ENCODE results near the gene NRN1.

Gene NRN1

DNA sequence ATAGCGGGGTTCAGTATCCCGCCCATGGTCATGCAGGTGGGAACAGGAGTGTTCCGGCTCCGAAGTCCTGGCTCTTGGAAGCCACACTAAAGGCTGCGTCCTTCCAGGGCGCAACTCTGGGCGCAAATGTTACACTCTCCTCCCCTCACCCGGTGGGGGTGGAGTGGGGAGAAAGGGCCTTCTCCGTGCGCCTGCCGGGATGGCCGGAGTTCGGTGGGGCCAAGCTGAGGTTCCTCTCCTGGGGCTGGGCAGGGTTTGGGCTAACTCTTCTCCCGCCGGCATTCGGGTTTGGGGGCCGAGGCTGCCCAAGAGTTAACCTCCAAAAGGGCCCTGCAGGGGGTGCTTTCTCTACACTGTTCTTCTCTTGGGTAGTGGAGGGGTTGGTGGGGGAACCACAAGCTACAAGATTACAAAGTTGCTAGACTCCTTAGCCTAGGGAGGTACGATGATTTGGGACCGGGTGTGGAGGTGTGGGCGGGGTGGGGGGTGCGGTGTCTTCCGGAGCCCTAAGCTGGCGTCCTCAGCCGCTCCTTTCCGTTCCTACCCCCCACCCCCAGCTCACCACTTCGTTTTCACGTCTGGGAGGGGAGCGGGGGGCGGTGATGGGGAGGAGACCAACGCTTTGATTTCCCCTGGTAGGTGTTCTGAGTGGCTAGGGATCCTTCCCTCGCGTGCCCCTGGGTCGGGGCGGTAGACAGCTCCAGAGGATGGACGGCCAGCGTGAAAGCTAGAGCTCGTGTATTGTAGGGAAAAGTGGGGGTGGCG is 12.3 kb downstream of the NRN1 start:
- Histone ChIP-seq H3K4me1 (ENCODE audit: control insufficient read depth in 1 of 2, insufficient read depth in 2 of 2, low read length in 2 of 2) (peaks cover 4 to 23% of the 10 kb centered on the region in 2 donors), H3K4me3 (ENCODE audit: low read depth in 1 of 2, low read length in 2 of 2) (no peak overlapping the region), H3K27me3 (ENCODE audit: low read depth, low read length) (peaks cover 60% of the 10 kb centered on the region), H3K9me3 (ENCODE audit: control insufficient read depth in 1 of 2, low read length in 2 of 2) (no peaks in the 10 kb centered on the region), H3K27ac (ENCODE audit: low read length) (no peak overlapping the region), H3K36me3 (ENCODE audit: control insufficient read depth in 1 of 2, insufficient read depth in 2 of 2, low read length in 2 of 2) (no peaks in the 10 kb centered on the region)

DNA sequence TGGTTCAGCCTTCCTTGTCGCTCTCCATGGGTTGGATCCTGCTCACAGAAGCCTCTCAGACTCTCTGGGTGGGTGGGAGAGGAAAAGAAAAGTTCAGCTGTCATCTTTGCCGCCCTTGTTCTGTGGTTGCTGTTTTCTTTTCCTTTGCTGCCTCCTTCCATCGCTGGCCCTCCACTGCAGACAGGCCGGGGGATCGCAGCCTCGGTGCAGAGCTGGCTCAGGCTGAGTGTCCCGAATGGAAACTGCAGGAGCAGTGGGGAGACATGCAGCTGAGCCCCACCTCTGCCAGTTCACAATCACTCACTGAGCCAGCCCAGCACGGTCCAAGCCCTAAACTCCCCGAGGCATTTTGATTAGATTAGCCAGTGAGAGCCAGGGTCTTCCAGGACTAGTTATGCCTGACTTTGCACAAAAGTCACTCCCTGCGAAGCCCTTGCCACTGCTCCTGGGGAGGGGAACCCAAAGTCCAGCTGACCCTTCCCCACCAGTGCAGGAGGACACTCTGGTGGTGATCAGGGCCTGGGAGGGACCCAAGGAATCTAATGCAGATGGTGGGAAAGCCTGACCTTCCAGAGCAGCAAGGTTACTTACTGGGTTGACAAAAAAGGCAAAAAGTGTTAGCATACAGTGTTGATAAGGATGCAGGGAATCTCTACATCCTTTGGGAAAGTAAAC is 14.0 kb downstream of the NRN1 start:
- Histone ChIP-seq H3K9me3 (ENCODE audit: control insufficient read depth in 1 of 2, low read length in 2 of 2) (no peaks in the 10 kb centered on the region), H3K4me1 (ENCODE audit: control insufficient read depth in 1 of 2, insufficient read depth in 2 of 2, low read length in 2 of 2) (peaks cover 4 to 14% of the 10 kb centered on the region in 2 donors), H3K27me3 (ENCODE audit: low read depth, low read length) (peaks cover 45% of the 10 kb centered on the region), H3K36me3 (ENCODE audit: control insufficient read depth in 1 of 2, insufficient read depth in 2 of 2, low read length in 2 of 2) (no peaks in the 10 kb centered on the region), H3K27ac (ENCODE audit: low read length) (no peak overlapping the region), H3K4me3 (ENCODE audit: low read depth in 1 of 2, low read length in 2 of 2) (no peak overlapping the region)

DNA sequence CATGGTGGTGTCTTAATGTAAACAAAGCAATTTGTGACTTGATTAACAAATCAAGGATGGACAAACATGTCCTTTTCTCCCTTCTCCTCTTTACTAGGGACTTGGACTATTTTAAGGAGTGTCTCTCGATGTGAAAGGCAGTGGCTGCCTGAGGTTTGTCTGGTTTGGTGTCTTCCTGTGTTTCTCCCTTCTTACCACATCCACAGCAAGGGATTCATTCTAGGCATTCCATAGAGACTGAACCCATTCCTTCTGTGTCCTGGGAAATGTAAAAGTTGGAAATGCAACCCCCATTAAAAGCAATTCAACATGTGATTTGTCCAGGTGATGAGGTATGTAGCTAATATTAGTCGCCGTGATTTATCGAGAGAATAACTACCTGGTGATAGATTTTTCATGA is 15.9 kb downstream of the NRN1 start:
- peaks cover 26% of the 10 kb centered on the region for H3K27me3 ChIP-seq (ENCODE audit: low read depth, low read length)

DNA sequence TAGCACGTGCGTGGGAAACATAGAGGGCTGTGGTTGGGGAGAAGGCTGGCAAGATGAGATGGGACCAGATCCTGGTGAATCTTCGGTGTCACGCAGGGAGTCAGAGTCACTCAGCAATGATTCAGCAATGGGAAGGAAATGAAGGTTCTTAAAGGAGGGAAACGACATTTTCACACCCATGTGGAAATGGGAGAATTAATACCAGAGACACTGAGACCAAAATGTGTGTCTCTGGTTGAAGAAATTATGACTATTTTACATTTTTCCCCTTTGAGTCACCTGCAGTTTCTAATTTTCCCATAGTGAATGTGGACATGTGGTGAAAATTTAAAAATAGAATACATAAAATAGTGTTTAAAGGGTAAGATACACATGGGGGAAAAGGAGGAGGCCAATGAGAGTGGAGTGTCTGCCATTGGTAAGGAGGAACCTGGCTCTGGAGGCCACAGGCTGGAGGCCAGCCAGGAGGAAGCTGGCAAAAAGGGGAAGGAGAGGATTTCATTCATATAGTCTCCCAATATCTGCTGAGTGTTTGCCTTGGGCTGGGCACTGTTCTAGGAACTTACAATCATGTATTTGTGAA is 17.5 kb downstream of the NRN1 start:
- Histone ChIP-seq H3K4me3 (ENCODE audit: low read depth in 1 of 2, low read length in 2 of 2) (no peak overlapping the region), H3K27me3 (ENCODE audit: low read depth, low read length) (peaks cover 10% of the 10 kb centered on the region), H3K9me3 (ENCODE audit: control insufficient read depth in 1 of 2, low read length in 2 of 2) (no peaks in the 10 kb centered on the region), H3K27ac (ENCODE audit: low read length) (no peak overlapping the region), H3K4me1 (ENCODE audit: control insufficient read depth in 1 of 2, insufficient read depth in 2 of 2, low read length in 2 of 2) (no peaks in the 10 kb centered on the region), H3K36me3 (ENCODE audit: control insufficient read depth in 1 of 2, insufficient read depth in 2 of 2, low read length in 2 of 2) (no peaks in the 10 kb centered on the region)

More for the DNA sequence above, 15.9 kb downstream of the NRN1 start:
- Histone ChIP-seq H3K27ac (ENCODE audit: low read length) (no peak overlapping the region), H3K4me3 (ENCODE audit: low read depth in 1 of 2, low read length in 2 of 2) (no peak overlapping the region), H3K9me3 (ENCODE audit: control insufficient read depth in 1 of 2, low read length in 2 of 2) (no peaks in the 10 kb centered on the region), H3K4me1 (ENCODE audit: control insufficient read depth in 1 of 2, insufficient read depth in 2 of 2, low read length in 2 of 2) (peaks cover 0 to 3% of the 10 kb centered on the region in 2 donors), H3K36me3 (ENCODE audit: control insufficient read depth in 1 of 2, insufficient read depth in 2 of 2, low read length in 2 of 2) (no peaks in the 10 kb centered on the region)

- Histone ChIP-seq H3K36me3 (ENCODE audit: control insufficient read depth in 1 of 2, insufficient read depth in 2 of 2, low read length in 2 of 2) (no peaks in the 10 kb centered on the region), H3K27me3 (ENCODE audit: low read depth, low read length) (no peaks in the 10 kb centered on the region), H3K4me3 (ENCODE audit: low read depth in 1 of 2, low read length in 2 of 2) (no peak overlapping the region), H3K9me3 (ENCODE audit: control insufficient read depth in 1 of 2, low read length in 2 of 2) (no peaks in the 10 kb centered on the region), H3K4me1 (ENCODE audit: control insufficient read depth in 1 of 2, insufficient read depth in 2 of 2, low read length in 2 of 2) (no peaks in the 10 kb centered on the region), H3K27ac (ENCODE audit: low read length) (no peak overlapping the region)
Observed at GRCh38 chr6:5986861-5987260, 19.9 kb downstream of the NRN1 start.

- Histone ChIP-seq H3K4me3 (ENCODE audit: low read depth in 1 of 2, low read length in 2 of 2) (no peak overlapping the region), H3K9me3 (ENCODE audit: control insufficient read depth in 1 of 2, low read length in 2 of 2) (no peaks in the 10 kb centered on the region), H3K36me3 (ENCODE audit: control insufficient read depth in 1 of 2, insufficient read depth in 2 of 2, low read length in 2 of 2) (no peaks in the 10 kb centered on the region), H3K27ac (ENCODE audit: low read length) (no peak overlapping the region), H3K27me3 (ENCODE audit: low read depth, low read length) (no peaks in the 10 kb centered on the region), H3K4me1 (ENCODE audit: control insufficient read depth in 1 of 2, insufficient read depth in 2 of 2, low read length in 2 of 2) (no peaks in the 10 kb centered on the region)
Observed at GRCh38 chr6:5984150-5985089, 22.3 kb downstream of the NRN1 start.

DNA sequence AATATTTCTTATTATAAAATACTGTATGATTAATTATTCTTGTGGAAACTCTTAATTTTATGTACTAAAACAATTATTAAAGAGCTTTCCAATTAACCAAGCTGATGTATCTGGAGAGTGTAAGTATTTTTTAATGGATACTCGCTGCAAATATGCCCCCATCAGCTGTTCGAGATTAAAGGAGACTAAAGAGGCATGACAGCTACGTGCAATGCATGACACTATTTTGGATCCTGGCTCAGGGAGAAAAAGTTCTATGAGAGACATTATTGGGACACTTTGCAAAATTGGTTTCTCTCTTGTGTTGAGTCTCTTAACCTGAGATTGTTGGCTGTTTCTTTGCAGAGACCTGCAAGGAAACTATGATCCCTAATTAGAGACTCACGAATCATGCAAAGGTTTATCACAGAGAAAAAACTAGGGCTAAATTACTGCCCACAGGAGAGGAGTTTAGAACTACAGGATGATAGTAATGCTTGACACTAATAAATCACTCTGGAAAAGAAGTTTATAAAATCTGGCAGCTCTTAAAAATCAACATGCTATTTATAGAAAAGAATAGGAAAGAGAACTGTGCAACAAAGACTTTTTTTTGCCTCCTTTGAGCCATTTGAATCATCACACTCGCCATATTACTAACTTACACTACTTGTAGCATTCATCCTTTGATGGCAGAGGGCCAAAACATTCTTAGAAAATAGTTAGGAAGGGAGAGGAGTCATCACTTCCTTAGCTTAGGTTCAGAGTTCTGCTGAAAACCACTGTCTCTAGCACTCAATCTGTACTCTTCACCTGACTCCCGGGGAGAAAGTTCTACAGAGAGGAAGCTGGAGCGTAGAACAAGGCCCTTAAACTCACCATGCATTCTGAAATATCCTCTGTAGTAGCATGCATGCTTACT is 25.3 kb downstream of the NRN1 start:
- H3K4me1 ChIP-seq (ENCODE audit: control insufficient read depth in 1 of 2, insufficient read depth in 2 of 2, low read length in 2 of 2), result no peaks in the 10 kb centered on the region
- H3K27ac ChIP-seq (ENCODE audit: low read length), result no peak overlapping the region
- H3K4me3 ChIP-seq (ENCODE audit: low read depth in 1 of 2, low read length in 2 of 2), result no peak overlapping the region

GRCh38 chr6:5979650-5980420 is 26.9 kb downstream of the NRN1 start:
- Histone ChIP-seq H3K27me3 (ENCODE audit: low read depth, low read length) (no peaks in the 10 kb centered on the region), H3K4me3 (ENCODE audit: low read depth in 1 of 2, low read length in 2 of 2) (no peak overlapping the region), H3K27ac (ENCODE audit: low read length) (no peak overlapping the region)

More for the DNA sequence above, 25.3 kb downstream of the NRN1 start:
- Histone ChIP-seq H3K27me3 (ENCODE audit: low read depth, low read length) (no peaks in the 10 kb centered on the region), H3K36me3 (ENCODE audit: control insufficient read depth in 1 of 2, insufficient read depth in 2 of 2, low read length in 2 of 2) (no peaks in the 10 kb centered on the region), H3K9me3 (ENCODE audit: control insufficient read depth in 1 of 2, low read length in 2 of 2) (no peaks in the 10 kb centered on the region)

GRCh38 chr6:5976811-5977210 is 29.9 kb downstream of the NRN1 start:
- no peak overlapping the region for H3K27ac ChIP-seq (ENCODE audit: low read length)
- H3K4me1 ChIP-seq (ENCODE audit: control insufficient read depth in 1 of 2, insufficient read depth in 2 of 2, low read length in 2 of 2), result no peaks in the 10 kb centered on the region
- no peaks in the 10 kb centered on the region for H3K27me3 ChIP-seq (ENCODE audit: low read depth, low read length)

More at GRCh38 chr6:5979650-5980420, 26.9 kb downstream of the NRN1 start:
- H3K9me3 ChIP-seq (ENCODE audit: control insufficient read depth in 1 of 2, low read length in 2 of 2), result no peaks in the 10 kb centered on the region
- H3K4me1 ChIP-seq (ENCODE audit: control insufficient read depth in 1 of 2, insufficient read depth in 2 of 2, low read length in 2 of 2), result no peaks in the 10 kb centered on the region
- no peaks in the 10 kb centered on the region for H3K36me3 ChIP-seq (ENCODE audit: control insufficient read depth in 1 of 2, insufficient read depth in 2 of 2, low read length in 2 of 2)

More at GRCh38 chr6:5976811-5977210, 29.9 kb downstream of the NRN1 start:
- Histone ChIP-seq H3K4me3 (ENCODE audit: low read depth in 1 of 2, low read length in 2 of 2) (no peak overlapping the region), H3K9me3 (ENCODE audit: control insufficient read depth in 1 of 2, low read length in 2 of 2) (no peaks in the 10 kb centered on the region), H3K36me3 (ENCODE audit: control insufficient read depth in 1 of 2, insufficient read depth in 2 of 2, low read length in 2 of 2) (no peaks in the 10 kb centered on the region)
